Hematopoietic multipotent progenitor cell treated with erythropoietin and hydrocortisone succinate and interleukin-3 and kit ligand, for 8 days (in vitro differentiated cells): ENCODE measurements around the gene CDC37.

Source experiments
- DNase-seq: peaks from one replicate; pipeline ENCODE4 v3.0.0-alpha.2; 2015

CDC37 gene

DNA sequence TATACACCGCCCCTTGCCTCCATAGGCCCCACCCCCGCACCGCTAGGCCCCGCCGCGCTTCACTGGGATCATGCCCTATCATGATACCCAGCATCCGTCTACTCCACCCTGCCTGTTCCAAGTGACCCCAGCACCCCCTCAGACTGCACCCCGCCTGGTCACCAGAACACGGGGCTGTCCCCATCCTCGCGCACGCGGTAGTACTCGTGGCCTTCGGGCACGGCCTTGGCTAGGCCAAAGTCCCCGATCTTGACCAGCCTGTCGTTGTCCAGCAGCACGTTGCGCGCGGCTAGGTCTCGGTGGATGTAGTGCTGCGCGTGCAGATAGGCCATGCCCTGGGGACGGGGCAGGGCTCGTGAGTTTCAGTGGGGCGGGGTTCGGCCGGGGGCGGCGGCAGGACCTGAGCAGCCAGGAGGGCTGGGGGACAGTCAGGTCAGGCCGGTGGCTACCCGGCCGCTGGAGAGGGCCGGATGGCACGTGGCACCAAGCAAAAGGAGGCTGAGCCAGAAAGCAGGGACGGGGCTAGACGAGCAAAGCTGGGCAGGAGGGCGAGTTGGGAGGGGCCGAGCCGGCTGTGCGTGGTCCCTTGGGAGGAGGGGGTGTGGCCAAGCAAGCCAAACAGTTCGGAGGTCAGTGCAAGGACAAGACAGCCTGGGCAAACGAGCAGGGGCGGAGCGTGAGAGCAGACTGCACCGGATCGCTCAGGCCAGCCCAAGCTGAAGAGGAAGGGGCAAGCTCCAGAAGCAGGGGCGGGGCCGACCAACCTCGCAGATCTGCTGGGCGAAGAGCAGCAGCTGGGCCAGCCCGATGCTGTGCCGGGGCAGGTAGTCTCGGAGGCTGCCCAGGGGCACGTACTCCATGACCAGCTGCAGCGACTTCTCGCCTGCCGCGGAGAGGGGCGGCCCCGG, 50.3 kb downstream of the CDC37 start:
- no peak for DNase-seq

DNA sequence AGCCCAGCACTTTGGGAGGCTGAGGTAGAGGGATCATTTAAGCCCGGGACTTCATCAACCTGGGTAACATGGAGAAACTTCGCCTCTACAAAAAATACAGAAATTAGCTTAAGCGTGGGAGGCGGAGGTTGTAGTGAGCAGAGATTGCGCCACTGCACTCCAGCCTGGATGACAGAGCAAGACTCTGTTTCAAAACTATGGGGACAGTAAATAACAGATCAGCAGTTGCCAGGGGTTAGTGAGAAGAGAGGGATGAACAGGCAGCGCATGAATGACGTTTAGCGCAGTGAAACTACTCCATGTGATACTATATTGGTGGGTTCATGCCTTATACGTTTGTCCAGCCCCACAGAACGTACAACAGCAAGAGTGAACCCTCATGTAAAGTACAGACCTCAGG, 56.8 kb downstream of the CDC37 start:
- no peak for DNase-seq

DNA sequence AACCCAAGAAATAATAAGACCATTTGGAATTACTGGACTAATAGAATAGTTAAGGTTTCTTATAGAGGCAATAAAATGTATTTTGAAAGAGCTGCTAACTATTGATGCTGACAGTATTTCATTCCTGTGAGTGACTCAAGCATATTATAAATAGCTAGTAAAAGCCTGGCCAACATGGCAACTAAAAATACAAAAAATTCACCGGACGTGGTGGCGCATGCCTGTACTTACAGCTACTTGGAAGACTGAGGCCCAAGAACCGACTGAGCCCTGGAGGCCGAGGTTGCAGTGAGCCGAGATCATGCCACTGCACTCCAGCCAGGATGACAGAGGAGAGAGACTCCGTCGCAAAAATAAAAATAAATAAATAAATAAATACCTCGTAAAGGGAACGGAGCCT, 58.6 kb downstream of the CDC37 start:
- no peak for DNase-seq

DNA sequence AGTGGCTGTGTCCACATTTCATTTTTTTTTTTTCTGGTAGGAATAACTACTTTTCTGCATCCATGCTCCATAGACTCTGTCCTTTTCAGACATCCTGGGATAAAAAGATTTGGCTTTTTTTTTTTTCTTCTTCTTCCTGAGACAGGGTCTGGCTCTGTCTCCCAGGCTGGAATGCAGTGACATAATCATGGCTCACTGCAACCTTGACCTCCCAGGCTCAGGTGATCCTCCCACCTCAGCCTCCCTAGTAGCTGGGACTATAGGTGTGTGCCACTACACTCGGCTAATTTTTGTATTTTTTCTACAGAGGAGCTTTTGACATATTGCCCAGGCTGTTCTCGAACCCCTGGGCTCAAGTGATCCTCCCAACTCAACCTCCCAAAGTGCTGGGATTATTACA, 59.8 kb downstream of the CDC37 start:
- no peak for DNase-seq
